GM18861 (cell line): ENCODE measurements around the gene KLK4.
"Not testable (repeated sequence)": the region's sequence is repeated elsewhere in the genome, so short reads cannot be mapped to it uniquely, and the experiment has no call there.

Source experiments
- ATAC-seq: cut with Tn5 transposase; IDR thresholded peaks from one replicate; pipeline ENCODE4 v1.9.1; 2021; ENCODE audit not compliant: unreplicated experiment

Gene KLK4

GRCh38 chr19:50916069-50916468, 4.9 kb upstream of the KLK4 start:
- no peak for ATAC-seq

DNA sequence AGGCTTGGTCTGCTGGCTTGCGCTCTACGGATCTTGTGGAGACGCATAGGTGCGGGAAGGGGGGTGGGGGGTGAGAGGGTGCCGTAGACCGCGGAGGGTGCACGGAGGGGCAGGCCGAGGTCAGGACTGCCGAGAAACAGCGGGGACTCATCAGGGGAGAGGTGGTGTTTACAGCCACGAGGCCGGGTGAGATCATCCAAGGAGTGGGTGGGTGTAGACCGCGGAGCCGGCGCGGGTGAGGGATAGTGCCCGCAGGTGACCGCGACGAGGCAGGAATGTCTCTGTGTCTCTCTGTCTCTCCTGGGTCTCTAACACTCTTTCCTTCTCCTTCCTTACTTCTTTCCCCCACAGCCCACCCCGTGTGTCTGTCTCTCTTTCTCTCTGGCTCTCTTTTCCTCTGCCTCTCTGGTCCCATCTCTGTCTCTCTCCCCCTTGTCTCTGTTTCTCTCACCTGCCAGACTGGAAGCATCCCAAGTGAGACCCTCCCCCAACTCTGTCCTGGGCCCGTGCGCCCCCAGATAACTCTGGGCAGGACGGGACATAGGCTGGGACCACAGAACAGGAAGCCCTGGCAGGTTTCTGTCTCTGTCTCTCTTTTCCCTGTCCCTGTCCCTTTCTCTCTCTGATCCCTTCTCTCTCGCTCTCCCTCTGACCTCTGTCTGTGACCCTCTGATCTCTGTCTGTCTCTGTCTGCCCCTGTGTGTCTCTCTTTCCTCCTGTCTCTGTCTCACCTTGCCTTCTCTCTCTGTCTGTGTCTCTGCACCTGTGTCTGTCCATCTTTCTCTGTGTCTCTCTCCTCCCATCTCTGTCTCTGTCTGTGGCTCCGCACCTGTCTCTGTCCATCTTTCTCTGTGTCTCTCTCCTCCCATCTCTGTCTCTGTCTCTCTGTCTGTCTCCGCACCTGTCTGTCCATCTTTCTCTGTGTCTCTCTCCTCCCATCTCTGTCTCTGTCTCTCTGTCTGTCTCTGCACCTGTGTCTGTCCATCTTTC, 1.8 kb upstream of the KLK4 start:
- ATAC-seq: no peak

DNA sequence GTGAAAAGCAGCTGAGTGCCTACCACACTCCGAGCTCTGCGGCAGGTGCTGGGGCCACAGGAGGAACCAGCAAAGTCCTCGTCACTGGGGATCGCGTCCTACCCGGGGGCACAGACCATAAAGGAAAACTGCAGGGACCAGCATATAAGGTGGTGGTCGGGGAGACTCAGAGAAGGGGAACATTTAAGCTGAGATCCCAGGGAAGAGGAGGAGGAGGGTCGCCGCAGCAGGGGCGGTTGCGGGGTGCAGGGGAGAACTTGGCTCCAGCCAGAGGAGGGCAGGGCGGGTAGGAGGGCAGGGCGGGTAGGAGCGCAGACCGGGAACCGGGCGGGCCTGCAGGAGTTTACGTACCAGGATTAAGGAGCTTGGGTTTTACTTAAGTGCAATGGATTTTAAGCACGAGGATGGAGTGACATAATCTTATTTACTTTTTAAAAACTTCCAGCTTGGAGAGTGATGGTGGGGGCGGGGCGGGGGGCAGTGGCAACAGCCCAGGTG, 956 bp upstream of the KLK4 start:
- ATAC-seq: no peak

DNA sequence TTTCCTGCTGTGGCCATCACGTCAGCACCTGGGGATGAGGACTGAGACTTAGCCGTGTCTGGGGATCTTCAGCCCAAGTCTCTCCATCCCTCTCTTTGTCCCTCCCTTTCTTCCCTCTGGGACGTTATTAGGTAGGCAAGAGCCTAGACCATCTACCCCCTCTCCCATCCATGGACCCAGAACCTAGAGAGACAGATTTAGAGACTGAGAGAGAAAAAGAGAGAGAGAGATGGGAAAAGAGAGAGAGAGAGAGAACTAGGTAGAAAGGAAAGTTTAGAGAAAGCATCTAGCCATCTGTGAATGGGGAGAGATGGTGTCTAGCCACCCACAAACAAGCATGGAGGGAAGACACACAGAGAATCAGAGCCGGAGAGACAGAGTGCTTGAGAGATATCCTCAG, 473 bp downstream of the KLK4 start:
- no peak for ATAC-seq

DNA sequence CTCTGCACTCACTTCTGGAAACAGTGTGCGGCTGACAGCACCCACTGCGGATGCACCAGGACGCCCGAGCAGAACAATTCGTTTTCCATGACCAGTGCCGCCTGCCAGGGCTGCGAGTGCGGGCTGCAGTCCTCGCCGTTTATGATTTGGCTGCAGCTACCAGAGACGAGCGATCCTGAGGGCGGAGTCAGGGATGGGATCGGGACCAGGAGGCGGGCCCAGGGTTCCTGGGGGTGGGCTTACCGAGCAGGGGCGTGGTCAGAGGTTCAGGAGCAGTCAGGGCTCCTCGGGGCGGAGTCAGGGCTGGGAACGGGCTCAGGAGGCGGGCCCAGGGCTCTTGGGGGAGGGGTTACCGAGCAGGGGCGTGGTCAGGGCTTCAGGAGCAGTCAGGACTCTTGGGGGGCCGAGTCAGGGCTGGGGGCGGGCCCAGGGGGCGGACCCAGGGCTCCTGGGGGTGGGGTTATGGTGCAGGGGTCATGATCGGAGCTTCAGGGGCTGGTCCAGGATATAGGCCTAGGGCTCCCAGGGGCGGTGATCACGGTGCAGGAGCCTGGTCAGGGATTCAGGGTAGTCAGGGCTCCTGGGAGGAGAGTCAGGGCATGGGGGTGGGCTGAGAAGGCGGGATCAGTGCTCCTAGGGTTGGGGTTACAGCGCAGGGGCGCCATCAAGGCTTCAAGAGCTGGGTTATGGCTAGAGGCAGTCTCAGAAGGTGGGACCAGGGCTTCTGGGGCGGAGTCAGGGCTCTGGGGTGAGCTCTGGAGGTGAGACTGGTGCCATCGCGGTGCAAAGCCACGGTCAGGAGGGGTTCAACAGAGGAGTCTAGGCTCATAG, 1.7 kb downstream of the KLK4 start:
- no peak for ATAC-seq

DNA sequence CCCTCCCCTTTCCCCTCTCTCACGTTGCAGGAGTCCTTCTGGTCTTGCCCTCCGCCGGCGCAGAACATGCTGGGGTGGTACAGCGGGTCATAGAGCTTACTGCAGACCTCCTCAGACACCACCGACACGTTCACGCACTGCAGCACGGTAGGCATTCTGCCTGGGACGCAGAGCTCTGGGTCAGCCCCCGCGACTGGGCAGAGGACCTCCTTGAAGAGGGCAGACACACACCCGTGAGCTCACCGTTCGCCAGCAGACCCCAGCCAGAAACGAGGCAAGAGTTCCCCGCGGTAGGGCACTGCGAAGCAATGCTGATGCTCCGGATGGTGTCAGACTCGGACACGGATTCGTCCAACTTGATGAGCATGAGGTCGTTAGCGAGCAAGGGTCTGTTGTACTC, 2.9 kb downstream of the KLK4 start:
- no peak for ATAC-seq

DNA sequence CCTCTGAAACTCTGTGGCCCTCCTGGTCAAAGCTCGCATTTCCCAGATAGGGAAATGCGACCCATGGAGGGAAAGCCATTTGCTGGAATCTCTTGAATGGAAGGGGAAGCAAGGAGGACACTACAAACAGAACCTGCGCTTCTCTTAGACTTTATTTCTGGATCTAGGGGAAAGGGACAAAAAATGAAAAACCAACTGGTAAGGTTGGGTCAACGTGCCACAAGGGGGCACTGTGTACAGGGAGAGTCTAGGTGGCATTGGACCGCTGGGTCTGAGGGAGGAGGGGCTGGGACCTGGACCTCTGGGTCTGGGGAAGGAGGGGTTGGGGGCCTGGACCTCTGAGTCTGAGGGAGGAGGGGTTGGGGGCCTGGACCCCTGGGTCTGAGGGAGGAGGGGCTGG, 5.0 kb downstream of the KLK4 start:
- ATAC-seq: no peak

GRCh38 chr19:50902640-50903039, 8.6 kb downstream of the KLK4 start:
- no peak for ATAC-seq

- ATAC-seq: no peak
Observed at GRCh38 chr19:50899569-50899968, 11.6 kb downstream of the KLK4 start.

GRCh38 chr19:50898018-50898417, 13.2 kb downstream of the KLK4 start:
- ATAC-seq: no peak

DNA sequence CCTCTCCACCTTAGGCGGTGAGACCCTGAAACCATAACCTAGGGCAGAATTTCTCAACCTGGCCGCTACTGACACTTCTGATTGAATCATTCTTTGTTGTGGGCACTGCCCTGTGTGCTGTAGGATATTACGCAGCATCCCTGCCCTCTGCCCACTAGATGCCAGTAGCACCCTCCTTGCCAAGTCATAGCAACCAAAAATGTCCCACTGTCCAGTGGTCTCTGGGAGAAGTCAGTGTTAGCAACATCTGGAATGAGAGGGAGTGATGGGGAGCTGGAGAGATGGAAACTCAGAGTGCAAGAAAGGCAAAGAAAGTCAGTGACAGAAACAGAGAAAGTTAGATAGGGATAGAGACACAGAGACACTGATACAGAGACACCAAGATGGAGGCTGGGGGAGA, 13.6 kb downstream of the KLK4 start:
- peak; percentile 18 for ATAC-seq

- peak; percentile 9 for ATAC-seq
Observed at GRCh38 chr19:50897191-50897607, 14.0 kb downstream of the KLK4 start.

GRCh38 chr19:50896591-50897190, 14.5 kb downstream of the KLK4 start:
- ATAC-seq: peak; percentile 69

- not testable (repeated sequence) for ATAC-seq
Observed at GRCh38 chr19:50896089-50896590, 15.1 kb downstream of the KLK4 start.

GRCh38 chr19:50894478-50895356, 16.5 kb downstream of the KLK4 start:
- ATAC-seq: no peak

DNA sequence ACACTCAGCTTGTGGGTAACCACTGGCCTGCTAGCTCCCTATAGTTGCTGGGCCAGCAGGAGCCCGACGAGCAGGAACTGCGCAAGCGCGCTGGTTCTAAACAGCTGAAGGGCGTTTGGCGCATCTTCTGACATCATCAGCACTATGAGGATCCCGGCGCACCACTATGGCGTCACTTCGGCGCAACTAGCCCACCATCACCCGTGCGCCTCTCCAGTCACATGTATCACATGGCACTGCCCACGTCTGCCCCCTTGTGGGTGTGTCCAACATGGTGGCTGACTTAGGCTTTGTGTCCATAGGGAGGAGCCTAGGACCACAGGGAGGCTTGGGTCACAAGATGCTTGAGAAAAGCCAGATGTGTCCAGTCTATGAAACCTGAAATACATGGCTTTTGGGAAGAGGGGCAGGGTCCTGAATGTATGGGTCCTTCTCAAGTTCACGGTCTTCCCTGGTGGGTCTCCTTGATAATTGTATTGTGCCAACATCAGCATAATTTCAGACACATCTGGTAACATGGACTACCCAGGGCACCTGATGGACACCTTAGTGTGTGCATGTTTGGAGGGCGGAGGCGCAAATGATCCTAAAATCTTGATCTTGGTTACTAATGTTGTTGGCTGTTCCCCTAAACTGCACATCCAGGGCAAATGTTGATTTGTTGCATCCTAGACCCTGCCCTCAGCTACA, 18.0 kb downstream of the KLK4 start:
- no peak for ATAC-seq

- no peak for ATAC-seq
Observed at GRCh38 chr19:50891253-50891625, 20.0 kb downstream of the KLK4 start.

GRCh38 chr19:50890422-50891252, 20.6 kb downstream of the KLK4 start:
- no peak for ATAC-seq

GRCh38 chr19:50889638-50890037, 21.6 kb downstream of the KLK4 start:
- ATAC-seq: no peak
